GM23248 (cell line): ENCODE data around the gene GALNT2. TPM values are rescaled to one million over a fixed set of nuclear protein-coding genes. Genes with fewer than 3 reads are reported as not detected.

Source experiments
- DNase-seq: peaks from one replicate; pipeline ENCODE4 v3.0.0-alpha.2; 2015
- H2AFZ ChIP-seq: fragments of 200-600 bp; sonication (generic); 2 replicates; pipeline ENCODE4 v1.6.1; 2016; ENCODE audit warnings: antibody characterized with exemption
- H3F3A ChIP-seq: fragments of 200-600 bp; sonication (generic); 2 replicates; pipeline ENCODE4 v1.6.1; 2016; ENCODE audit warnings: mild to moderate bottlenecking, antibody characterized with exemption, mixed run types; ENCODE audit not compliant: insufficient read depth
- H3K27ac ChIP-seq: fragments of 200-600 bp; sonication (generic); 2 replicates; pipeline ENCODE4 v1.5.1; 2016; ENCODE audit warnings: mild to moderate bottlenecking
- H3K27me3 ChIP-seq: fragments of 200-600 bp; sonication (generic); replicated peaks from 2 replicates; pipeline ENCODE4 v1.6.1; 2016; ENCODE audit warnings: mild to moderate bottlenecking; ENCODE audit not compliant: insufficient read depth
- H3K36me3 ChIP-seq: fragments of 200-600 bp; sonication (generic); 2 replicates; pipeline ENCODE4 v1.6.1; 2016; ENCODE audit warnings: low read depth, mild to moderate bottlenecking
- H3K4me1 ChIP-seq: fragments of 200-600 bp; sonication (generic); 2 replicates; pipeline ENCODE4 v1.6.1; 2016; ENCODE audit warnings: mild to moderate bottlenecking; ENCODE audit not compliant: insufficient read depth
- H3K4me2 ChIP-seq: fragments of 200-600 bp; sonication (generic); one replicate; pipeline ENCODE4 v1.6.1; 2016; ENCODE audit warnings: mild to moderate bottlenecking; ENCODE audit not compliant: unreplicated experiment
- H3K4me3 ChIP-seq: fragments of 200-600 bp; sonication (generic); 2 replicates; pipeline ENCODE4 v1.5.1; 2016; ENCODE audit warnings: mild to moderate bottlenecking
- H3K79me2 ChIP-seq: fragments of 200-600 bp; sonication (generic); 2 replicates; pipeline ENCODE4 v1.6.1; 2016; ENCODE audit warnings: mild to moderate bottlenecking; ENCODE audit not compliant: insufficient read depth
- H3K9ac ChIP-seq: fragments of 200-600 bp; sonication (generic); 2 replicates; pipeline ENCODE4 v1.6.1; 2016; ENCODE audit warnings: mild to moderate bottlenecking
- H3K9me2 ChIP-seq: fragments of 200-600 bp; sonication (generic); 2 replicates; pipeline ENCODE4 v1.6.1; 2016; ENCODE audit warnings: mixed run types, mild to moderate bottlenecking, moderate library complexity; ENCODE audit not compliant: insufficient read depth
- H3K9me3 ChIP-seq: fragments of 200-600 bp; sonication (generic); one replicate; pipeline ENCODE4 v1.6.1; 2017; ENCODE audit warnings: low read depth
- H4K20me1 ChIP-seq: fragments of 200-600 bp; sonication (generic); 2 replicates; pipeline ENCODE4 v1.6.0; 2016; ENCODE audit not compliant: insufficient read depth
- EZH2 ChIP-seq: fragments of 200-600 bp; sonication (generic); IDR thresholded peaks from 2 replicates; pipeline ENCODE4 v1.6.1; 2018; ENCODE audit warnings: antibody characterized with exemption, mild to moderate bottlenecking; ENCODE audit not compliant: insufficient read depth, poor library complexity, severe bottlenecking
- EZH2phosphoT487 ChIP-seq: fragments of 200-600 bp; sonication (generic); IDR thresholded peaks from 2 replicates; pipeline ENCODE4 v1.6.1; 2018; ENCODE audit warnings: antibody characterized with exemption, moderate library complexity, mild to moderate bottlenecking, low read depth; ENCODE audit not compliant: insufficient read depth
- WGBS, 2 experiments: methylation state at CpG; one replicate each; pipeline ENCODE4 v1.1.6; 2015 to 2017; ENCODE audit warnings: low lambda C conversion rate in 2 of 2, low coverage in 1 of 2; ENCODE audit errors: missing lambda C conversion rate in 2 of 2; 5-methylcytosine and 5-hydroxymethylcytosine counted together
- in situ Hi-C: fragments of 300-500 bp; cut with MboI; formaldehyde crosslinking; loops from 2 replicates; pipeline ENCODE4 v1.15.0; 2020
- polyA plus RNA-seq: library from polyadenylated mRNA; unstranded; fragments of >200 nt; fragmentation: Nextera tagmentation; extraction: Ambion mirVana; gene quantifications from 2 replicates; pipeline ENCODE4 v1.2.1, GENCODE V29; 2016
- total RNA-seq: library from RNA; depleted of rRNA; stranded (reverse); fragments of >200 nt; shearing (Covaris generic); gene quantifications from 2 replicates; pipeline ENCODE4 v1.2.3, GENCODE V29; 2014

GALNT2 gene
- total and polyA plus RNA-seq, 2 experiments from 2014 or later: 111 to 124 TPM

- Histone ChIP-seq H3F3A (peaks cover 14% of the 10 kb centered on the region), H3K4me2 (peak overlapping the region; percentile 49), H3K9me3 (no peaks in the 10 kb centered on the region), H3K79me2 (peaks cover 100% of the 10 kb centered on the region), H3K4me1 (peaks cover 50% of the 10 kb centered on the region), H2AFZ (no peak overlapping the region), H3K27me3 (no peaks in the 10 kb centered on the region), H4K20me1 (peaks cover 17% of the 10 kb centered on the region; the same call in 1 of the 2 replicates), H3K9me2 (no peaks in the 10 kb centered on the region), H3K27ac (peak overlapping the region; percentile 77; the same call in 1 of the 2 replicates), H3K4me3 (no peak overlapping the region), H3K36me3 (no peaks in the 10 kb centered on the region), H3K9ac (no peak overlapping the region)
- no peak for DNase-seq
- TF ChIP-seq EZH2: no peak
- TF ChIP-seq EZH2phosphoT487: no peak
- 100% methylated on average over 1 of the region's 1 CpG for WGBS, 2 experiments
- in situ Hi-C loops: no loop called here
Observed at GRCh38 chr1:230072866-230073265, 5.8 kb downstream of the GALNT2 start.

- Histone ChIP-seq H3K4me2 (peak overlapping the region; percentile 49), H3F3A (peaks cover 18% of the 10 kb centered on the region), H3K4me1 (peaks cover 55% of the 10 kb centered on the region), H3K27ac (peak overlapping the region; percentile 77), H3K36me3 (no peaks in the 10 kb centered on the region), H3K4me3 (no peak overlapping the region), H4K20me1 (peaks cover 17% of the 10 kb centered on the region; the same call in 1 of the 2 replicates), H3K9me2 (no peaks in the 10 kb centered on the region), H3K79me2 (peaks cover 100% of the 10 kb centered on the region), H3K9me3 (no peaks in the 10 kb centered on the region), H3K9ac (peak overlapping the region; percentile 65), H2AFZ (no peak overlapping the region), H3K27me3 (no peaks in the 10 kb centered on the region)
- TF ChIP-seq EZH2phosphoT487 (no peak), EZH2 (no peak)
- in situ Hi-C loops: no loop called here
- 26 to 34% methylated on average over 3 to 4 of the region's 4 CpGs for WGBS, 2 experiments
- DNase-seq: peak; percentile 82
Observed at GRCh38 chr1:230073371-230074035, 6.5 kb downstream of the GALNT2 start.

GRCh38 chr1:230074270-230074669, 7.2 kb downstream of the GALNT2 start:
- Histone ChIP-seq H3K4me3 (no peak overlapping the region), H3K9me2 (no peaks in the 10 kb centered on the region), H3F3A (peaks cover 19% of the 10 kb centered on the region), H3K27me3 (no peaks in the 10 kb centered on the region), H4K20me1 (peaks cover 10% of the 10 kb centered on the region; the same call in 1 of the 2 replicates), H3K9me3 (no peaks in the 10 kb centered on the region), H3K79me2 (peaks cover 100% of the 10 kb centered on the region), H2AFZ (no peak overlapping the region), H3K4me2 (no peak overlapping the region), H3K9ac (peak overlapping the region; percentile 65; the same call in 1 of the 2 replicates), H3K4me1 (peaks cover 55% of the 10 kb centered on the region), H3K36me3 (no peaks in the 10 kb centered on the region), H3K27ac (peak overlapping the region; percentile 77; the same call in 1 of the 2 replicates)
- no peak for DNase-seq
- TF ChIP-seq EZH2 (no peak), EZH2phosphoT487 (no peak)
- WGBS, 2 experiments: 89 to 95% methylated on average over 4 of the region's 4 CpGs
- in situ Hi-C loops: no loop called here

GRCh38 chr1:230074762-230075161, 7.7 kb downstream of the GALNT2 start:
- in situ Hi-C loops: no loop called here

More at GRCh38 chr1:230074762-230075161, 7.7 kb downstream of the GALNT2 start:
- no peaks in the 10 kb centered on the region for H3K9me2 ChIP-seq
- H3K79me2 ChIP-seq: peaks cover 100% of the 10 kb centered on the region
- DNase-seq: no peak
- H3K9me3 ChIP-seq: no peaks in the 10 kb centered on the region
- H2AFZ ChIP-seq: no peak overlapping the region
- H3K4me2 ChIP-seq: no peak overlapping the region
- TF ChIP-seq EZH2phosphoT487: no peak
- no peak for TF ChIP-seq EZH2
- H3K27me3 ChIP-seq: no peaks in the 10 kb centered on the region
- H3K36me3 ChIP-seq: no peaks in the 10 kb centered on the region
- no peak overlapping the region for H3K27ac ChIP-seq
- WGBS, 2 experiments: 62 to 74% methylated on average over 2 of the region's 2 CpGs
- peaks cover 24% of the 10 kb centered on the region for H3F3A ChIP-seq
- H3K4me1 ChIP-seq: peaks cover 52% of the 10 kb centered on the region
- H4K20me1 ChIP-seq: peaks cover 8% of the 10 kb centered on the region; the same call in 1 of the 2 replicates
- H3K9ac ChIP-seq: no peak overlapping the region
- no peak overlapping the region for H3K4me3 ChIP-seq
